ENCODE measurements around the gene ZIM2.

DNA sequence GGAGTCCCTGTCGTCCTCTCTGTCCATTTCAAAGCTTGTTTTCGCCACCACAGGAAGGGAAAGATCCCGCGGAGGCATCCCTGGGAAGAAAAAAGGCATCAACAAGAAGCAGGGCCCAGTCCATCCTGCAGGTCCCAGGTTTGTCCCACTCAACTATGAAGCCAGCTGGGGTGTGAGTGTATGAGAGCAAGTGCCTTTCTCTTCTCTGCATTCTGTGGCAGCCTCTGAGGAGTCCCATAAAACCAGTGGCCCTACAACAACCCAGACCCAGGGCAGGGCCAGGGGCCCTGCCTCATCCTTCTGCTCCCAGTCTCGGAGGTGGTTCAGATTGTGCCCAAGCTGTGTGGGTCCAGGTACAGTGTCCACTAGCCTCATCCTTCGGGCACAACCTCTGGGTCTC, 18.9 kb downstream of the ZIM2 start:
- TF ChIP-seq, protein P1, sequence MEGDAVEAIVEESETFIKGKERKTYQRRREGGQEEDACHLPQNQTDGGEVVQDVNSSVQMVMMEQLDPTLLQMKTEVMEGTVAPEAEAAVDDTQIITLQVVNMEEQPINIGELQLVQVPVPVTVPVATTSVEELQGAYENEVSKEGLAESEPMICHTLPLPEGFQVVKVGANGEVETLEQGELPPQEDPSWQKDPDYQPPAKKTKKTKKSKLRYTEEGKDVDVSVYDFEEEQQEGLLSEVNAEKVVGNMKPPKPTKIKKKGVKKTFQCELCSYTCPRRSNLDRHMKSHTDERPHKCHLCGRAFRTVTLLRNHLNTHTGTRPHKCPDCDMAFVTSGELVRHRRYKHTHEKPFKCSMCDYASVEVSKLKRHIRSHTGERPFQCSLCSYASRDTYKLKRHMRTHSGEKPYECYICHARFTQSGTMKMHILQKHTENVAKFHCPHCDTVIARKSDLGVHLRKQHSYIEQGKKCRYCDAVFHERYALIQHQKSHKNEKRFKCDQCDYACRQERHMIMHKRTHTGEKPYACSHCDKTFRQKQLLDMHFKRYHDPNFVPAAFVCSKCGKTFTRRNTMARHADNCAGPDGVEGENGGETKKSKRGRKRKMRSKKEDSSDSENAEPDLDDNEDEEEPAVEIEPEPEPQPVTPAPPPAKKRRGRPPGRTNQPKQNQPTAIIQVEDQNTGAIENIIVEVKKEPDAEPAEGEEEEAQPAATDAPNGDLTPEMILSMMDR (IDR thresholded peaks at IDR 0.05), result no peak
- no peak for TF ChIP-seq POLR2A (IDR thresholded peaks at IDR 0.05)

All from esophagus squamous epithelium (tissue), 4 donors.